OCI-LY7 (cell line): ENCODE data around the gene UBE4B. TPM values are rescaled to one million over a fixed set of nuclear protein-coding genes. Genes with fewer than 3 reads are reported as not detected.

Experiments used
- BruUV-seq: library from RNA; stranded (reverse); fragments of 400-500 nt; replicated peaks from 2 replicates; lab custom pipeline; 2021; lab: Mats Ljungman, UMichigan
- CTCF ChIA-PET: fragments of 300-600 bp; sonication (Branson Sonifier 250); formaldehyde crosslinking; loops from one replicate; lab custom pipeline; 2022; ENCODE audit warnings: antibody characterized with exemption; ENCODE audit not compliant: unreplicated experiment; lab: Charles Lee
- POLR2A ChIA-PET: fragments of 300-600 bp; sonication (Branson Sonifier 250); formaldehyde crosslinking; loops from one replicate; lab custom pipeline; 2022; ENCODE audit warnings: antibody characterized with exemption; lab: Charles Lee
- DNase-seq: peaks from one replicate; pipeline ENCODE4 v3.0.0-alpha.2; 2015; ENCODE audit warnings: low spot score
- H2AFZ ChIP-seq: fragments of 200-600 bp; sonication (generic), shearing (Covaris generic); 2 replicates; pipeline ENCODE4 v1.6.1; 2014; ENCODE audit warnings: mild to moderate bottlenecking, antibody characterized with exemption, low read length, moderate library complexity
- H3K27ac ChIP-seq: fragments of 200-600 bp; sonication (generic); 2 replicates; pipeline ENCODE4 v1.5.1; 2014; ENCODE audit warnings: mixed run types, low read depth, mild to moderate bottlenecking, moderate library complexity, low read length, inconsistent platforms; ENCODE audit not compliant: poor library complexity, severe bottlenecking
- H3K36me3 ChIP-seq: fragments of 200-600 bp; sonication (generic); 2 replicates; pipeline ENCODE4 v1.6.1; 2014; ENCODE audit warnings: mild to moderate bottlenecking, antibody characterized with exemption, low read length, moderate library complexity, mixed read lengths; ENCODE audit not compliant: insufficient read depth
- H3K4me1 ChIP-seq: fragments of 200-600 bp; sonication (generic); 2 replicates; pipeline ENCODE4 v1.5.1; 2014; ENCODE audit warnings: mild to moderate bottlenecking, low read length; ENCODE audit not compliant: insufficient read depth, poor library complexity, severe bottlenecking
- H3K4me2 ChIP-seq: fragments of 200-600 bp; sonication (generic); 2 replicates; pipeline ENCODE4 v1.6.1; 2014; ENCODE audit warnings: mild to moderate bottlenecking, low read length
- H3K4me3 ChIP-seq: fragments of 200-600 bp; sonication (generic); 2 replicates; pipeline ENCODE4 v1.5.1; 2014; ENCODE audit warnings: mild to moderate bottlenecking, low read depth, low read length; ENCODE audit not compliant: poor library complexity, severe bottlenecking
- H3K79me2 ChIP-seq: fragments of 200-600 bp; sonication (generic); 2 replicates; pipeline ENCODE4 v1.6.1; 2016; ENCODE audit warnings: low read depth, mild to moderate bottlenecking, low read length, moderate library complexity, mixed read lengths; ENCODE audit not compliant: insufficient read depth
- H3K9me2 ChIP-seq: fragments of 200-600 bp; sonication (generic); 2 replicates; pipeline ENCODE4 v1.6.1; 2016; ENCODE audit warnings: mild to moderate bottlenecking, low read length, mixed read lengths; ENCODE audit not compliant: insufficient read depth
- H3K9me3 ChIP-seq: fragments of 200-600 bp; sonication (generic); 2 replicates; pipeline ENCODE4 v1.6.1; 2014; ENCODE audit warnings: mild to moderate bottlenecking, mixed run types, low read length, mixed read lengths
- H4K20me1 ChIP-seq: fragments of 200-600 bp; sonication (generic); 2 replicates; pipeline ENCODE4 v1.6.1; 2014; ENCODE audit warnings: mild to moderate bottlenecking, antibody characterized with exemption, low read length, moderate library complexity, mixed read lengths; ENCODE audit not compliant: insufficient read depth
- EZH2phosphoT487 ChIP-seq: fragments of 200-600 bp; sonication (generic); IDR thresholded peaks from 2 replicates; pipeline ENCODE4 v1.6.1; 2018; ENCODE audit warnings: low read depth, borderline replicate concordance, mild to moderate bottlenecking, mixed run types, antibody characterized with exemption, low read length, moderate library complexity, mixed read lengths
- intact Hi-C: fragments of 100-400 bp; cut with micrococcal nuclease; formaldehyde crosslinking; loops from one replicate; pipeline ENCODE4 v1.10.0; 2022; ENCODE audit not compliant: unreplicated experiment
- total RNA-seq, 2 experiments: library from RNA; depleted of rRNA in 1 of 2; stranded (reverse); fragments of >200 nt in 1 of 2; shearing (Covaris generic) in 1 of 2; gene quantifications; 2 replicates each; pipeline ENCODE4 v1.2.3, GENCODE V29; 2014 to 2022
- TF ChIP-seq, protein P1 (sequence below): fragments of 200-600 bp; sonication (generic); conservative IDR thresholded peaks from 2 replicates; pipeline ENCODE4 v1.5.1; 2014; ENCODE audit warnings: mild to moderate bottlenecking, antibody characterized with exemption, low read length, moderate library complexity, mixed read lengths

UBE4B gene
- total RNA-seq, 2 experiments from 2014 or later: 21.5 to 40.7 TPM

GRCh38 chr1:10052347-10052746, 19.6 kb downstream of the UBE4B start:
- Histone ChIP-seq H3K4me3 (no peak overlapping the region), H3K36me3 (peaks cover 20% of the 10 kb centered on the region; the same call in 1 of the 2 replicates), H3K27ac (no peak overlapping the region), H3K4me2 (no peak overlapping the region), H3K9me3 (no peaks in the 10 kb centered on the region), H3K79me2 (peaks cover 10% of the 10 kb centered on the region; the same call in 1 of the 2 replicates), H4K20me1 (no peaks in the 10 kb centered on the region; the same call in 1 of the 2 replicates), H3K9me2 (no peaks in the 10 kb centered on the region), H2AFZ (no peak overlapping the region), H3K4me1 (no peaks in the 10 kb centered on the region)
- POLR2A ChIA-PET: no interaction called here
- DNase-seq: no peak
- BruUV-seq: no TSS peak
- CTCF ChIA-PET: no interaction called here
- intact Hi-C loops: no loop called here
- no peak for TF ChIP-seq EZH2phosphoT487
- TF ChIP-seq, protein P1, sequence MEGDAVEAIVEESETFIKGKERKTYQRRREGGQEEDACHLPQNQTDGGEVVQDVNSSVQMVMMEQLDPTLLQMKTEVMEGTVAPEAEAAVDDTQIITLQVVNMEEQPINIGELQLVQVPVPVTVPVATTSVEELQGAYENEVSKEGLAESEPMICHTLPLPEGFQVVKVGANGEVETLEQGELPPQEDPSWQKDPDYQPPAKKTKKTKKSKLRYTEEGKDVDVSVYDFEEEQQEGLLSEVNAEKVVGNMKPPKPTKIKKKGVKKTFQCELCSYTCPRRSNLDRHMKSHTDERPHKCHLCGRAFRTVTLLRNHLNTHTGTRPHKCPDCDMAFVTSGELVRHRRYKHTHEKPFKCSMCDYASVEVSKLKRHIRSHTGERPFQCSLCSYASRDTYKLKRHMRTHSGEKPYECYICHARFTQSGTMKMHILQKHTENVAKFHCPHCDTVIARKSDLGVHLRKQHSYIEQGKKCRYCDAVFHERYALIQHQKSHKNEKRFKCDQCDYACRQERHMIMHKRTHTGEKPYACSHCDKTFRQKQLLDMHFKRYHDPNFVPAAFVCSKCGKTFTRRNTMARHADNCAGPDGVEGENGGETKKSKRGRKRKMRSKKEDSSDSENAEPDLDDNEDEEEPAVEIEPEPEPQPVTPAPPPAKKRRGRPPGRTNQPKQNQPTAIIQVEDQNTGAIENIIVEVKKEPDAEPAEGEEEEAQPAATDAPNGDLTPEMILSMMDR: no peak

GRCh38 chr1:10054465-10054864, 21.7 kb downstream of the UBE4B start:
- Histone ChIP-seq H4K20me1 (no peaks in the 10 kb centered on the region; the same call in 1 of the 2 replicates), H3K4me1 (no peaks in the 10 kb centered on the region), H3K79me2 (no peaks in the 10 kb centered on the region; the same call in 1 of the 2 replicates), H3K9me3 (no peaks in the 10 kb centered on the region), H2AFZ (no peak overlapping the region), H3K9me2 (no peaks in the 10 kb centered on the region), H3K4me2 (no peak overlapping the region), H3K4me3 (no peak overlapping the region), H3K36me3 (peaks cover 14% of the 10 kb centered on the region; the same call in 1 of the 2 replicates), H3K27ac (no peak overlapping the region)
- TF ChIP-seq, protein P1: no peak
- TF ChIP-seq EZH2phosphoT487: no peak
- no TSS peak for BruUV-seq
- ChIA-PET POLR2A (interaction anchor here (0.6 kb wide), 1 partner anchor 199 kb away, joined by 4 read pairs; no protein-coding TSS in a partner anchor), CTCF (no interaction called here)
- no peak for DNase-seq
- intact Hi-C loops: no loop called here

- POLR2A ChIA-PET: no interaction called here
- Histone ChIP-seq H3K9me3 (no peaks in the 10 kb centered on the region), H3K4me1 (no peaks in the 10 kb centered on the region), H3K27ac (no peak overlapping the region), H3K79me2 (no peaks in the 10 kb centered on the region; the same call in 1 of the 2 replicates), H3K36me3 (peaks cover 4% of the 10 kb centered on the region; the same call in 1 of the 2 replicates), H4K20me1 (no peaks in the 10 kb centered on the region; the same call in 1 of the 2 replicates), H3K9me2 (no peaks in the 10 kb centered on the region), H2AFZ (no peak overlapping the region), H3K4me2 (no peak overlapping the region), H3K4me3 (no peak overlapping the region)
- BruUV-seq: no TSS peak
- TF ChIP-seq EZH2phosphoT487: no peak
- TF ChIP-seq, protein P1: no peak
- DNase-seq: no peak
- intact Hi-C loops: no loop called here
- CTCF ChIA-PET: no interaction called here
These were observed 23.8 kb downstream of the UBE4B start for GRCh38 chr1:10056599-10056987.
